ENCODE measurements around the gene CD40LG.

CD40LG gene

GRCh38 chrX:136689436-136689835 lies 41.5 kb downstream of the CD40LG start:
- Histone ChIP-seq H3K4me3 (no peak overlapping the region), H3K27ac (peak overlapping the region in 3 of 21 experiments; percentile 12 to 55 (median 45))

- no peak overlapping the region for H3K4me3 ChIP-seq
- H3K27ac ChIP-seq = peak overlapping the region in 4 of 21 experiments; percentile 13 to 63 (median 30)
Observed at GRCh38 chrX:136691028-136691809, 43.3 kb downstream of the CD40LG start.

- peak overlapping the region in 2 of 21 experiments; percentile 13 to 44 for H3K27ac ChIP-seq
Observed at GRCh38 chrX:136692271-136692670, 44.3 kb downstream of the CD40LG start.

GRCh38 chrX:136694431-136695087 lies 46.6 kb downstream of the CD40LG start:
- Histone ChIP-seq H3K4me3 (no peak overlapping the region), H3K27ac (peak overlapping the region in 4 of 21 experiments; percentile 18 to 62 (median 58))

More at GRCh38 chrX:136692271-136692670, 44.3 kb downstream of the CD40LG start:
- H3K4me3 ChIP-seq = no peak overlapping the region

GRCh38 chrX:136697156-136697555 lies 49.2 kb downstream of the CD40LG start:
- Histone ChIP-seq H3K4me3 (no peak overlapping the region), H3K27ac (no peak overlapping the region)

- no peak overlapping the region for H3K4me3 ChIP-seq
- H3K27ac ChIP-seq = no peak overlapping the region
Observed at GRCh38 chrX:136708348-136708747, 60.4 kb downstream of the CD40LG start.

Data from skin epidermis (tissue), 12 donors.